Fibroblast of lung (primary cell): ENCODE results near the gene A3GALT2.

Experiments used
- CTCF ChIP-seq, 2 donors: IDR thresholded peaks in 1 of 2; conservative IDR thresholded peaks in 1 of 2; 1 replicate in 1 of 2; 2 replicates in 1 of 2; pipeline ENCODE4 v1.5.1; 2011 to 2012; ENCODE audit warnings: low read length in 2 of 2, control low read depth in 1 of 2, inconsistent platforms in 1 of 2, low read depth in 1 of 2, mild to moderate bottlenecking in 1 of 2
- EZH2 ChIP-seq: IDR thresholded peaks from 2 replicates; pipeline ENCODE4 v1.5.1; 2012; ENCODE audit warnings: low read length, control low read depth, mild to moderate bottlenecking; ENCODE audit errors: missing control alignments

- no peak for TF ChIP-seq CTCF (conservative IDR thresholded peaks at IDR 0.05 in 1 of 2, IDR thresholded peaks at IDR 0.05 in 1 of 2; ENCODE audit: low read depth in 1 of 2, low read length in 2 of 2)
- TF ChIP-seq EZH2 = no peak
Observed at GRCh38 chr1:33265780-33266605, 54.9 kb downstream of the A3GALT2 start.
